ENCODE measurements around the gene FIZ1.

Gene FIZ1

GRCh38 chr19:55599468-55599841 is at the start of gene FIZ1:
Gene FIZ1, minus strand, starts transcription at chr19:55599517. Its CDS starts 1,652 bp downstream, at chr19:55597865.
- peak; percentile 96 for DNase-seq

- no peak for DNase-seq
Measured at GRCh38 chr19:55648585-55649267, 49.4 kb upstream of the FIZ1 start.

- DNase-seq: peak; percentile 80
Measured at GRCh38 chr19:55647732-55648584, 48.6 kb upstream of the FIZ1 start, which contains the start of gene CCDC106. Gene CCDC106, plus strand, starts transcription at chr19:55648212. Its CDS starts 835 bp downstream, at chr19:55649047.

GRCh38 chr19:55646889-55647731 is 47.8 kb upstream of the FIZ1 start:
- DNase-seq: no peak

GRCh38 chr19:55645512-55645881 is 46.2 kb upstream of the FIZ1 start:
- DNase-seq: no peak

- no peak for DNase-seq
Measured at GRCh38 chr19:55644842-55645511, 45.7 kb upstream of the FIZ1 start.

GRCh38 chr19:55644191-55644833 is 45.0 kb upstream of the FIZ1 start:
- DNase-seq: no peak

GRCh38 chr19:55643887-55644176 is 44.5 kb upstream of the FIZ1 start:
- no peak for DNase-seq

GRCh38 chr19:55643003-55643886 is 43.9 kb upstream of the FIZ1 start, which contains the start of gene ZNF581:
Gene ZNF581, plus strand, starts transcription at chr19:55643649. Its CDS starts 923 bp downstream, at chr19:55644572.
- DNase-seq: peak; percentile 91

GRCh38 chr19:55642153-55643002 is 43.1 kb upstream of the FIZ1 start:
- DNase-seq: no peak

- no peak for DNase-seq
Measured at GRCh38 chr19:55641426-55642152, 42.3 kb upstream of the FIZ1 start.

GRCh38 chr19:55640577-55641425 is 41.5 kb upstream of the FIZ1 start, which contains the start of gene ZNF580:
Gene ZNF580, plus strand, starts transcription at chr19:55641002. Its CDS starts 1,507 bp downstream, at chr19:55642509.
- DNase-seq: peak; percentile 89

GRCh38 chr19:55640043-55640576 is 40.8 kb upstream of the FIZ1 start:
- peak; percentile 85 for DNase-seq

GRCh38 chr19:55638864-55639359 is 39.6 kb upstream of the FIZ1 start:
- no peak for DNase-seq

- DNase-seq: no peak
Measured at GRCh38 chr19:55637534-55637933, 38.2 kb upstream of the FIZ1 start.

- DNase-seq: no peak
Measured at GRCh38 chr19:55636723-55637122, 37.4 kb upstream of the FIZ1 start.

- no peak for DNase-seq
Measured at GRCh38 chr19:55635856-55636440, 36.6 kb upstream of the FIZ1 start.

Measured in activated CD8-positive, alpha-beta memory T cell treated with anti-CD3 and anti-CD28 coated beads, Interleukin-2, amount 50 U/mL, for 48 hours (primary cell).